ENCODE data around the gene HERPUD1.

The HERPUD1 gene

GRCh38 chr16:56895813-56896212, 36.1 kb upstream of the HERPUD1 start:
- Histone ChIP-seq H3K4ac (ENCODE audit: low read length) (no peak overlapping the region), H3K23ac (ENCODE audit: low read depth, low read length, poor library complexity) (no peak overlapping the region), H3K79me1 (ENCODE audit: low read depth, low read length) (no peaks in the 10 kb centered on the region), H3K4me1 (ENCODE audit: control insufficient read depth in 2 of 2, insufficient read depth in 1 of 2, low read depth in 1 of 2, low read length in 2 of 2) (no peaks in the 10 kb centered on the region), H3K9me3 (replicated peaks in 1 of 2; ENCODE audit: control insufficient read depth in 2 of 2, insufficient read depth in 1 of 2, low read depth in 1 of 2, low read length in 2 of 2) (no peaks in the 10 kb centered on the region), H4K8ac (ENCODE audit: low read depth, low read length) (no peak overlapping the region), H3K4me3 (ENCODE audit: low read length in 2 of 2) (no peak overlapping the region), H3K27ac (replicated peaks; ENCODE audit: low read length) (no peak overlapping the region), H3K9ac (ENCODE audit: low read depth, low read length, poor library complexity) (no peak overlapping the region), H3K27me3 (ENCODE audit: control insufficient read depth in 3 of 3, insufficient read depth in 3 of 3, low read depth in 1 of 3, low read length in 3 of 3) (peaks cover 0 to 31% (median 0%) of the 10 kb centered on the region in 3 experiments), H2AFZ (ENCODE audit: low read length) (no peak overlapping the region), H3K18ac (ENCODE audit: low read length) (no peak overlapping the region), H2AK5ac (ENCODE audit: low read depth, low read length) (peak overlapping the region; percentile 74), H2BK5ac (ENCODE audit: low read length) (no peak overlapping the region), H4K91ac (ENCODE audit: low read depth, low read length, poor library complexity) (no peak overlapping the region), H2BK120ac (ENCODE audit: low read depth, low read length) (no peak overlapping the region), H2BK15ac (ENCODE audit: low read length) (no peak overlapping the region), H3K14ac (ENCODE audit: low read length) (no peak overlapping the region), H3K36me3 (replicated peaks in 1 of 2; ENCODE audit: control insufficient read depth in 2 of 2, insufficient read depth in 2 of 2, low read length in 2 of 2) (no peaks in the 10 kb centered on the region), H2BK12ac (ENCODE audit: low read length) (no peak overlapping the region), H3K4me2 (ENCODE audit: insufficient read depth, low read length, poor library complexity, severe bottlenecking) (no peak overlapping the region)
- DNase-seq (ENCODE audit: low spot score): no peak
- no CpG with 5 or more reads among the region's 4 CpGs for WGBS, 2 donors (ENCODE audit: extremely low coverage in 2 of 2, insufficient read length in 2 of 2, insufficient replicate concordance in 1 of 2)

- WGBS, 2 donors (ENCODE audit: extremely low coverage in 2 of 2, insufficient read length in 2 of 2, insufficient replicate concordance in 1 of 2): no CpG with 5 or more reads among the region's 3 CpGs
- Histone ChIP-seq H3K14ac (ENCODE audit: low read length) (no peak overlapping the region), H3K23ac (ENCODE audit: low read depth, low read length, poor library complexity) (no peak overlapping the region), H4K91ac (ENCODE audit: low read depth, low read length, poor library complexity) (no peak overlapping the region), H3K4me3 (ENCODE audit: low read length in 2 of 2) (no peak overlapping the region), H2BK120ac (ENCODE audit: low read depth, low read length) (no peak overlapping the region), H3K27me3 (ENCODE audit: control insufficient read depth in 3 of 3, insufficient read depth in 3 of 3, low read depth in 1 of 3, low read length in 3 of 3) (peaks cover 0 to 31% (median 0%) of the 10 kb centered on the region in 3 experiments), H3K4me1 (ENCODE audit: control insufficient read depth in 2 of 2, insufficient read depth in 1 of 2, low read depth in 1 of 2, low read length in 2 of 2) (no peaks in the 10 kb centered on the region), H3K36me3 (replicated peaks in 1 of 2; ENCODE audit: control insufficient read depth in 2 of 2, insufficient read depth in 2 of 2, low read length in 2 of 2) (no peaks in the 10 kb centered on the region), H2AFZ (ENCODE audit: low read length) (no peak overlapping the region), H3K9ac (ENCODE audit: low read depth, low read length, poor library complexity) (no peak overlapping the region), H3K18ac (ENCODE audit: low read length) (no peak overlapping the region), H3K27ac (replicated peaks; ENCODE audit: low read length) (no peak overlapping the region), H3K4me2 (ENCODE audit: insufficient read depth, low read length, poor library complexity, severe bottlenecking) (no peak overlapping the region), H2AK5ac (ENCODE audit: low read depth, low read length) (peak overlapping the region; percentile 74), H2BK12ac (ENCODE audit: low read length) (no peak overlapping the region), H3K79me1 (ENCODE audit: low read depth, low read length) (no peaks in the 10 kb centered on the region), H4K8ac (ENCODE audit: low read depth, low read length) (no peak overlapping the region), H2BK5ac (ENCODE audit: low read length) (no peak overlapping the region), H3K4ac (ENCODE audit: low read length) (no peak overlapping the region), H2BK15ac (ENCODE audit: low read length) (no peak overlapping the region), H3K9me3 (replicated peaks in 1 of 2; ENCODE audit: control insufficient read depth in 2 of 2, insufficient read depth in 1 of 2, low read depth in 1 of 2, low read length in 2 of 2) (no peaks in the 10 kb centered on the region)
- DNase-seq (ENCODE audit: low spot score): no peak
These were observed 35.7 kb upstream of the HERPUD1 start for GRCh38 chr16:56896244-56896643.

- H2BK5ac ChIP-seq (ENCODE audit: low read length): no peak overlapping the region
- H3K27ac ChIP-seq (replicated peaks; ENCODE audit: low read length): no peak overlapping the region
- no peak overlapping the region for H2AFZ ChIP-seq (ENCODE audit: low read length)
- H2AK5ac ChIP-seq (ENCODE audit: low read depth, low read length): no peak overlapping the region
- no peak overlapping the region for H4K8ac ChIP-seq (ENCODE audit: low read depth, low read length)
- H3K18ac ChIP-seq (ENCODE audit: low read length): no peak overlapping the region
- no CpG with 5 or more reads among the region's 8 CpGs for WGBS, 2 donors (ENCODE audit: extremely low coverage in 2 of 2, insufficient read length in 2 of 2, insufficient replicate concordance in 1 of 2)
- no peak overlapping the region for H3K14ac ChIP-seq (ENCODE audit: low read length)
- H3K9ac ChIP-seq (ENCODE audit: low read depth, low read length, poor library complexity): no peak overlapping the region
- no peak overlapping the region for H3K4me3 ChIP-seq (ENCODE audit: low read length in 2 of 2)
- H3K4me2 ChIP-seq (ENCODE audit: insufficient read depth, low read length, poor library complexity, severe bottlenecking): no peak overlapping the region
- DNase-seq (ENCODE audit: low spot score): no peak
- no peaks in the 10 kb centered on the region for H3K9me3 ChIP-seq (replicated peaks in 1 of 2; ENCODE audit: control insufficient read depth in 2 of 2, insufficient read depth in 1 of 2, low read depth in 1 of 2, low read length in 2 of 2)
- H3K36me3 ChIP-seq (replicated peaks in 1 of 2; ENCODE audit: control insufficient read depth in 2 of 2, insufficient read depth in 2 of 2, low read length in 2 of 2): no peaks in the 10 kb centered on the region
- no peaks in the 10 kb centered on the region for H3K4me1 ChIP-seq (ENCODE audit: control insufficient read depth in 2 of 2, insufficient read depth in 1 of 2, low read depth in 1 of 2, low read length in 2 of 2)
- H3K79me1 ChIP-seq (ENCODE audit: low read depth, low read length): no peaks in the 10 kb centered on the region
- H3K27me3 ChIP-seq (ENCODE audit: control insufficient read depth in 3 of 3, insufficient read depth in 3 of 3, low read depth in 1 of 3, low read length in 3 of 3): peaks cover 0 to 38% (median 0%) of the 10 kb centered on the region in 3 experiments
- H4K91ac ChIP-seq (ENCODE audit: low read depth, low read length, poor library complexity): peak overlapping the region; percentile 39
- H2BK15ac ChIP-seq (ENCODE audit: low read length): no peak overlapping the region
- no peak overlapping the region for H2BK120ac ChIP-seq (ENCODE audit: low read depth, low read length)
- H3K23ac ChIP-seq (ENCODE audit: low read depth, low read length, poor library complexity): no peak overlapping the region
- no peak overlapping the region for H2BK12ac ChIP-seq (ENCODE audit: low read length)
- no peak overlapping the region for H3K4ac ChIP-seq (ENCODE audit: low read length)
These were observed 34.7 kb upstream of the HERPUD1 start for GRCh38 chr16:56897026-56897799.

GRCh38 chr16:56898847-56899246, 33.1 kb upstream of the HERPUD1 start:
- no peaks in the 10 kb centered on the region for H3K4me1 ChIP-seq (ENCODE audit: control insufficient read depth in 2 of 2, insufficient read depth in 1 of 2, low read depth in 1 of 2, low read length in 2 of 2)
- no peak overlapping the region for H3K4me3 ChIP-seq (ENCODE audit: low read length in 2 of 2)
- no peaks in the 10 kb centered on the region for H3K9me3 ChIP-seq (replicated peaks in 1 of 2; ENCODE audit: control insufficient read depth in 2 of 2, insufficient read depth in 1 of 2, low read depth in 1 of 2, low read length in 2 of 2)
- WGBS, 2 donors (ENCODE audit: extremely low coverage in 2 of 2, insufficient read length in 2 of 2, insufficient replicate concordance in 1 of 2): no CpG with 5 or more reads among the region's 8 CpGs
- no peak overlapping the region for H2BK120ac ChIP-seq (ENCODE audit: low read depth, low read length)
- H2BK12ac ChIP-seq (ENCODE audit: low read length): no peak overlapping the region
- H3K14ac ChIP-seq (ENCODE audit: low read length): no peak overlapping the region
- H4K91ac ChIP-seq (ENCODE audit: low read depth, low read length, poor library complexity): no peak overlapping the region
- H2AFZ ChIP-seq (ENCODE audit: low read length): no peak overlapping the region
- no peak overlapping the region for H3K9ac ChIP-seq (ENCODE audit: low read depth, low read length, poor library complexity)
- no peak overlapping the region for H4K8ac ChIP-seq (ENCODE audit: low read depth, low read length)
- no peak overlapping the region for H3K4ac ChIP-seq (ENCODE audit: low read length)
- no peak overlapping the region for H2BK15ac ChIP-seq (ENCODE audit: low read length)
- no peak overlapping the region for H3K18ac ChIP-seq (ENCODE audit: low read length)
- no peaks in the 10 kb centered on the region for H3K36me3 ChIP-seq (replicated peaks in 1 of 2; ENCODE audit: control insufficient read depth in 2 of 2, insufficient read depth in 2 of 2, low read length in 2 of 2)
- peaks cover 0 to 38% (median 0%) of the 10 kb centered on the region in 3 experiments for H3K27me3 ChIP-seq (ENCODE audit: control insufficient read depth in 3 of 3, insufficient read depth in 3 of 3, low read depth in 1 of 3, low read length in 3 of 3)
- no peak overlapping the region for H3K4me2 ChIP-seq (ENCODE audit: insufficient read depth, low read length, poor library complexity, severe bottlenecking)
- H3K27ac ChIP-seq (replicated peaks; ENCODE audit: low read length): no peak overlapping the region
- H3K79me1 ChIP-seq (ENCODE audit: low read depth, low read length): no peaks in the 10 kb centered on the region
- H3K23ac ChIP-seq (ENCODE audit: low read depth, low read length, poor library complexity): no peak overlapping the region
- DNase-seq (ENCODE audit: low spot score): no peak
- H2BK5ac ChIP-seq (ENCODE audit: low read length): no peak overlapping the region
- H2AK5ac ChIP-seq (ENCODE audit: low read depth, low read length): no peak overlapping the region
